ENCODE results near the gene SORL1. TPM values are rescaled to one million over a fixed set of nuclear protein-coding genes. Genes with fewer than 3 reads are reported as not detected.

Gene SORL1
- total and polyA plus RNA-seq, 2 of the 8 experiments (the other 6 are each of a cell fraction or from before 2014, with no cell fraction given) = 38.1 to 65.5 TPM

GRCh38 chr11:121611242-121611641 is 159.1 kb downstream of the SORL1 start:
- Histone ChIP-seq H4K5ac (ENCODE audit: insufficient read length, low read depth, low read length) (no peak overlapping the region), H3K79me1 (ENCODE audit: low read depth, low read length) (no peaks in the 10 kb centered on the region), H3K27me3 (replicated peaks in 1 of 4; ENCODE audit: control insufficient read depth in 3 of 4, extremely low read depth in 1 of 4, insufficient read depth in 3 of 4, low read length in 3 of 4) (no peaks in the 10 kb centered on the region), H3K9ac (replicated peaks in 1 of 4; ENCODE audit: extremely low read depth in 1 of 4, low read depth in 3 of 4, low read length in 3 of 4) (no peak overlapping the region), H4K8ac (ENCODE audit: extremely low read depth, insufficient read depth, low read length) (no peak overlapping the region), H3K56ac (replicated peaks; ENCODE audit: insufficient read length, low read depth, low read length) (no peak overlapping the region), H3K23me2 (ENCODE audit: low read depth, low read length) (no peaks in the 10 kb centered on the region), H2BK15ac (ENCODE audit: low read length) (no peak overlapping the region), H3K79me2 (ENCODE audit: control insufficient read depth in 1 of 2, insufficient read depth in 2 of 2, low read length in 2 of 2) (no peaks in the 10 kb centered on the region), H2AK5ac (ENCODE audit: low read depth, low read length) (no peak overlapping the region), H3K18ac (ENCODE audit: extremely low read depth, low read length) (no peak overlapping the region), H3K27ac (ENCODE audit: low read depth, low read length) (no peak overlapping the region), H3K36me3 (ENCODE audit: control insufficient read depth in 2 of 4, insufficient read depth in 4 of 4, low read length in 3 of 4) (peaks cover 40 to 80% (median 72%) of the 10 kb centered on the region in 4 experiments), H2BK20ac (ENCODE audit: low read length) (no peak overlapping the region), H3K9me3 (ENCODE audit: insufficient read depth in 2 of 2, low read depth in 1 of 2, low read length in 1 of 2) (no peaks in the 10 kb centered on the region), H3K4me3 (ENCODE audit: extremely low read depth in 1 of 4, insufficient read depth in 2 of 4, low read depth in 3 of 4, low read length in 4 of 4) (no peak overlapping the region), H3K4me1 (replicated peaks in 1 of 4; ENCODE audit: control insufficient read depth in 3 of 4, insufficient read depth in 4 of 4, low read length in 3 of 4) (no peaks in the 10 kb centered on the region; a peak in 1 of 7 replicates), H3K4me2 (ENCODE audit: insufficient read depth in 1 of 2, low read depth in 2 of 2, low read length in 2 of 2) (no peak overlapping the region), H2BK120ac (replicated peaks; ENCODE audit: low read depth, low read length) (no peak overlapping the region), H2AFZ (ENCODE audit: low read length) (no peak overlapping the region), H3K14ac (ENCODE audit: insufficient read length) (no peak overlapping the region), H4K20me1 (replicated peaks in 1 of 2; ENCODE audit: control insufficient read depth in 1 of 2, insufficient read depth in 2 of 2, low read length in 2 of 2) (peaks cover 2% of the 10 kb centered on the region in 2 experiments), H3K23ac (ENCODE audit: insufficient read length) (no peak overlapping the region), H2BK12ac (ENCODE audit: low read depth, low read length) (no peak overlapping the region), H3K4ac (replicated peaks; ENCODE audit: insufficient read length, low read depth, low read length) (no peak overlapping the region), H4K91ac (replicated peaks; ENCODE audit: insufficient read length, low read length) (no peak overlapping the region), H2BK5ac (ENCODE audit: low read depth, low read length) (no peak overlapping the region)
- DNase-seq (ENCODE audit: low read depth in 1 of 2, low spot score in 2 of 2) (no peak), FAIRE-seq (no peak)
- WGBS, 2 experiments (ENCODE audit: extremely low coverage in 1 of 2, insufficient coverage in 1 of 2, insufficient read length in 1 of 2, insufficient replicate concordance in 2 of 2, low coverage in 1 of 2, low lambda C conversion rate in 2 of 2, missing lambda C conversion rate in 1 of 2) = 92% methylated on average over 6 of the region's 6 CpGs; no CpG with 5 or more reads in 1 of the 2 experiments
- ChIA-PET CTCF (ENCODE audit: partially characterized antibody) (interaction anchor here (0.6 to 1.2 kb wide), 5 partner anchors 10 to 916 kb away, joined by 3 read pairs; partner anchors contain the start of gene SC5D), POLR2A (ENCODE audit: partially characterized antibody) (no interaction called here)
- TF ChIP-seq CREB1 (IDR thresholded peaks at IDR 0.05) (no peak), SIRT6 (IDR thresholded peaks at IDR 0.05; ENCODE audit: low read length) (no peak), USF2 (IDR thresholded peaks at IDR 0.05; ENCODE audit: low read length) (no peak), SP2 (IDR thresholded peaks at IDR 0.05; ENCODE audit: low read length) (no peak), RXRA (IDR thresholded peaks at IDR 0.05; ENCODE audit: insufficient read depth, low read depth, low read length) (no peak), TAF1 (IDR thresholded peaks at IDR 0.05; ENCODE audit: low read depth, low read length) (no peak), EGR1 (IDR thresholded peaks at IDR 0.05; ENCODE audit: borderline replicate concordance, low read depth, low read length) (no peak), BCL11A (IDR thresholded peaks at IDR 0.05; ENCODE audit: low read depth in 2 of 2, low read length in 2 of 2) (no peak), CEBPB (IDR thresholded peaks at IDR 0.05; ENCODE audit: low read depth, low read length) (no peak), ASH2L (IDR thresholded peaks at IDR 0.05; ENCODE audit: low read length) (no peak), SP4 (IDR thresholded peaks at IDR 0.05; ENCODE audit: low read length) (no peak), TAF7 (optimal IDR thresholded peaks at IDR 0.05; ENCODE audit: borderline replicate concordance, low read depth, low read length) (no peak), E2F6 (IDR thresholded peaks at IDR 0.05) (no peak), BRCA1 (IDR thresholded peaks at IDR 0.05; ENCODE audit: low read depth, low read length) (no peak), RBBP5 (IDR thresholded peaks at IDR 0.05; ENCODE audit: borderline replicate concordance, low read depth, low read length) (no peak)

Measured in H1 (cell line).